Activated CD4-positive, alpha-beta T cell treated with anti-CD3 and anti-CD28 coated beads, Interleukin-2, amount 50 U/mL, for 48 hours (primary cell): ENCODE data around the gene PIK3R3.

ENCODE experiments used
- DNase-seq, 2 experiments: peaks; one replicate each; pipeline ENCODE4 v3.0.0-alpha.2; 2020

The PIK3R3 gene

DNA sequence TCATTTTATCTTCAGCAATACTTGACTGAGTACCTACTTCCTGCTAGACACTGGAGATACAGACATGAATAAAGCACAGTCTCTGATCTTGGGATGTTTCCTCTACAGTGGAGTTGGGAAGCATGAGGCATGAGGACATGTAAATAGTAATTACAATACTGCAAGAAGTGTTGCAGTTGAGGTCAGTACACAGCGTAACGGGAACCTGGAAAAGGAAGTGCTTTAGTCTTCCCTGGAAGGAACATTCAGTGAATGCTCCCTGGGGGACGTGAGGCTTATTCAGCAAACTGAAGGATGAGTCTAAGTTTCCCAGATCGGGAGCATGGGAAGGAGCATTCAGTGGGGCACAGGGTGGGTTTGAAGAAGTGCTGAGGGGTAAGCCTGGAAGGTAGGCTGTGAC lies 112.4 kb downstream of the PIK3R3 start:
- DNase-seq, result no peak

DNA sequence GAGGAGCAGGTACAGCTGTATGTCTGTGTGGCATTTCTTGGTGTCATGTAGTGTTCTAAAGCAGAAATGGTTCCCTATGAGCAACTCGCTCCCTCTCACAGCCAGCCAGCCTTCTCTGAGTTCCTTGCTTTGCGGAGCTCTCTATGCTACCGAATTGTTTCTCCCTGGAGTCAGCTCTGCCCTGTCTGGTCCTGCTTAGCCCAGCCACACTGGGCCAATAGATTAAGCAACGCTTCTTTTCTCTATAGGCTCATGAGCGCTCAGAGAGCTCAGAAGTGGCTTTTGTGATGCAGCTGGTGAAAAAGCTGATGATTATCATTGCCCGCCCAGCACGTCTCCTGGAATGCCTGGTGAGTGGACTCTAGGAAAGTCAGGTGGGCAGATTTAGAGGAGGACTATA lies 113.1 kb downstream of the PIK3R3 start:
- no peak for DNase-seq

DNA sequence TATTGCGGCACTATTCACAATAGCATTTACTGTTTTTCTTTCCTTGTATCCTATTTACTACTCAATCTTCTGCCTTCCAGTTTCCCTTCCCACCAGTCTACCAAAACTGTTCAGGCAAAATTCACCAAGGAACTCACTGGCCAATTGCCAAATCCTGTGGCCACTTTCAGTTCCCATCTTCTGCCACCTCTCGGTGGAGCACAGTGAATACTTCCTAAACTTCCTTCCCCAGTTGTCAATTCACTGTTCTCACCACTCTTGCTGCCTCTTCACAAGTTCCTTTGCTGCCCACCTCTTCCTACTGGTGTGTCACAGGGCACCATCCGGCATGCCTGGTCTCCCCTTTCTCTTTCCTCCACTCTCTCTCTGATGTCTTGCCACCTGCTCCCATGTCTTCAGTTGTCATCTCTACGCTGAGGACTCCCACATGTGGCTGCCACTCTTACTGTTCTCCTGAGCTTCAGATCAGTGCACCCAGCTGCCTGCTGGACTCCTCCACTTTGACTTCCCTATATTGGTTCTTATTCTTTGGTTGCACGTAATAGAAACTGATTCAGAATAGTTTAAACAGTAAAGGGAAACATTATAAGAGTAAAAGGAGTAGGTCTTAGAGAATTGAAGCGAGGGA lies 114.4 kb downstream of the PIK3R3 start:
- DNase-seq, result no peak

DNA sequence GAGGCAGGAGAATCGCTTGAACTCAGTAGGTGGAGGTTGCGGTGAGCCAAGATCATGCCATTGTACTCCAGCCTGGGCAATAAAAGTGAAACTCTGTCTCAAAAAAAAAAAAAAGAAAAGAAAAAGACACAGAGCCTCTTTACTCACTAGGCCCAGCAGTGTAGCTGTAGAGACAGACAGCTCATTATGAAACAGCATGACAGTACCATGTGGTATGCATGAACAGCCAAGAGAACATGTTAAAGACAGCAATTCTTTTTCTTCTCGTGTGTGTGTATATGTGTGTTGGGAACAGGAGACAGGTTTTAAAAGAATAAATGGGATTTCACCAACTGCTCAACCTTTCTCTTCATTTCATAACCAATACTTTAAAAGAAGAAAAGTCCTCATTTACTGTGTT lies 118.8 kb downstream of the PIK3R3 start:
- DNase-seq, result no peak

DNA sequence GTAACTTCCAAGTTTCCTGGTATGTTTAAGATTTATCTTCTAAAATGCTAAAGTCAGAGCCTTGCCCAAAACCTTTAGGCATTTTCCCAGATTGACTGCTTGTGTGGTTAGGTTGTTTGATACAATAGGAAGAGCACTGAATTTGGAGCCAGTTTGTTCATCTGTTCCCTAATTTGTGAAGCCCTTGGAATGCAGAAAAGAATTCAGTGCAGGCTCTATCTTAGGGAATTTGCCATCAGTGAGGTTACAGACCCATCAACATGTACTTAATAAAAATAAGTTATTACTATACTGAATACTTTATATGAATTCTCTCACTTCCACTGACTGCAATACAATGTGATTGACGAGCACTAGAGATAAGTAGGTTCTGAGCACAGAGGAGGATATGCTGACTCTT lies 120.2 kb downstream of the PIK3R3 start:
- DNase-seq, result no peak

DNA sequence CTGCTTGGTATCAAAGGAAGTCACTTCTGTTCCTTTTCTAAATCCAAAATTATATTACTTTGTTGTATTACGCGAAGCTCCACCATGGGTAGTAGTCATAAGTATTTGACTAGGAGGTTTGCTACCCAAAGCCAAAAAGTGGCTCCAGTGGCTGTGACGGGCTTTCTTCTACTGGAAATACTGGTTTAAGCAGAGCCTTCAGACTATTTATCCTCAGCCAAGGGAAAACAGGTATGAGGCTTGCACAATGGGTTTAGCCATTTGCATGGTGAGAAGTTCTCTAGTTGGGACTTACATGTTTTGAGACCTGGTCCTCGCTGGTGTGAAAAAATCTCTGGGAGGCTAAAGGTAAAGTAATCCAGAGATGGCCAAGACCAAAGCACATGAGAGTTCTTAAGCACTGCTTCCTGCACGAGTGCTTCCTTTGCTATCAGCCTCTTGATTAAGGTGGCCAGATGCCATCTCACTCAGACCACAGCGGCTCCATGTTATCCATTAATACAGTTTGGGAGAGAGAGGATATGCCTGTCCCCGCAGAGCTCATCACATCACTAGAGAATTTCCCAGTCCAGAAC lies 121.2 kb downstream of the PIK3R3 start:
- no peak for DNase-seq

DNA sequence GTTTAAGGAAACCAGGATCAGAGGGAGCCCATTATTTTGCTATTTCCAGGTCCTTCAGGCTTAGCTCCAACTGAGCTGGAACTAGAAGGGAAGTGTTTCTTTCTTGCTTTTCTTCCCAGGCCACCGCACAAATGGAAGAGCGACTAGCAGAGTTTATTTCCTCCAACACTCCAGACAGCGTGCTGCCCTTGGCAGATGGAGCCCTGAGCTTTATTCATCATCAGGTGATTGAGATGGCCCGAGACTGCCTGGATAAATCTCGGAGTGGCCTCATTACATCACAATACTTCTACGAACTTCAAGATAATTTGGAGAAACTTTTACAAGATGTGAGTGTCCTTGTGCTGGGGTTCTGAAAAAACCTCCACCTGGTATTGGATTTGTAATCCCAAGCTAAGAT lies 121.8 kb downstream of the PIK3R3 start:
- no peak for DNase-seq

DNA sequence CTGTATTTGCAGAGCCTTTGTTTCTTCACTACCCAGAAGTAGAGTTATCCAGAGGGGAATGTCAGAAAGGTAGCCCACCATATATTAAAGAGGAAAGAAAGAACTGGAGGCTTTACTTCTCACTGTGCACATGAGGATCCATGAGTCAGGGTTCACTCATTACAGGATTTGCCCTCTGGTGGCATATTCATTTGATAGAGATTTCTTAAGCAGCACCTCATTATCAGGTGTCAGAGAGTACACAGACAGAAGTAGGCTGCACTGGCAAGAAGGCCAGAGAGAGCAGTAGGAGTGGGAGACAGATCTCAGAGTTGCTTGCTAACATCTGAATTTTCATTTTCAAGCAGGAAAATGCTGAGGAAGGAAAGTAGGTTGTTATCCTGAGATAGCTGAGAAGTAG lies 123.8 kb downstream of the PIK3R3 start:
- DNase-seq, result no peak

DNA sequence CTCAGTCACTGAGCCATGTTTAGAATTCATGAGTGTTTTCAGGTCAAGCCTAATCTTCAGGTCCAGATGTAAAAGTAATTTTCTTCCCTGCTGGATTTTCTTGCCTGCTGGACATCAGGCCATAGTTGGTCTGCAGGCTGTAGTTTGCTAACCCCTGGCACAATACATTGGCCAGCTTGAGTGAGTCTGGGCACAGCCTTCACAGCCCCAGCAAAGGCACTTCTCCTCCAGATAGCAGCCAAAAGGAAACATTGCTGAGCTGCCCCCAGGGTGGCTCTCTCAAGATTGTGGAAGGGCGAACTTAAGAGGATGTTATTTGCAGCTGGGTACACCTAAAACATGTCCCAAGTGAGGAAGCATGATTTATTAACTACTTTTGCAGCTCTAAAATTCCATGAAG lies 126.8 kb downstream of the PIK3R3 start:
- no peak for DNase-seq

DNA sequence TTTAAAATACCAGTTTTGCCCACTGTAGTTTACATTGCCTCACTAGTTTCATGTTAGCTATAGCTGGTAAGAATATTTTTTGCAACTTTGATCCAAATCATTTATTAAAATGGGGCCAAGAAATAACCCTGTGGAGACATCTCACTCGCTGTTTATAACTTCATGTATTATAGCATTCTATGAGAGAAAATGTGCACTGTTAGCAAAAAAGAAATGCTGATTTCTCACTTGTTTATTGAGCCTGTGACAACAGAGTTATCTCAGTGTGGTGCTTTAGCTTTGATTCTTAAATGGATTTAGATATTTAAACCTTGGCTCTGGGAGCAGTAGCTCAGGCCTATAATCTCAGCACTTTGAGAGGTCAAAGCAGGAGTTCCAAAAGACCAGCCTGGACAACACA lies 127.9 kb downstream of the PIK3R3 start:
- DNase-seq, result no peak

DNA sequence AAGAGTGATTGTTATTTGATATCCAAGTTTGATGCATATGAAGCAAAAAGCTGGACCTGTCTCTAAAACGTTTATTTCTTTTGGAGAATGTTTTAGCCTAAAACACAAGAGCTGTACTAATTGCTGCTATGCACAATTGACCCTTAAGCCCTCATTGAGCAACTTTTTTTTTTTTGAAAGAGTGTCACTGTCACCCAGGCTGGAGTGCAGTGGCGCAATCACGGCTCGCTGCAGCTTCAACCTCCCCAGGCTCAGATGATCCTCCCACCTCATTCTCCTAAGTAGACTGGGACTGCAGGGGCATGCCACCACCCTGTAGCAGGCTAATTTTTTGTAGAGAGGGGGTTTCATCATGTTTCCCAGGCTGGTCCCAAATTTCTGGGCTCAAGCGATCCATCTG lies 129.1 kb downstream of the PIK3R3 start:
- DNase-seq, result no peak

DNA sequence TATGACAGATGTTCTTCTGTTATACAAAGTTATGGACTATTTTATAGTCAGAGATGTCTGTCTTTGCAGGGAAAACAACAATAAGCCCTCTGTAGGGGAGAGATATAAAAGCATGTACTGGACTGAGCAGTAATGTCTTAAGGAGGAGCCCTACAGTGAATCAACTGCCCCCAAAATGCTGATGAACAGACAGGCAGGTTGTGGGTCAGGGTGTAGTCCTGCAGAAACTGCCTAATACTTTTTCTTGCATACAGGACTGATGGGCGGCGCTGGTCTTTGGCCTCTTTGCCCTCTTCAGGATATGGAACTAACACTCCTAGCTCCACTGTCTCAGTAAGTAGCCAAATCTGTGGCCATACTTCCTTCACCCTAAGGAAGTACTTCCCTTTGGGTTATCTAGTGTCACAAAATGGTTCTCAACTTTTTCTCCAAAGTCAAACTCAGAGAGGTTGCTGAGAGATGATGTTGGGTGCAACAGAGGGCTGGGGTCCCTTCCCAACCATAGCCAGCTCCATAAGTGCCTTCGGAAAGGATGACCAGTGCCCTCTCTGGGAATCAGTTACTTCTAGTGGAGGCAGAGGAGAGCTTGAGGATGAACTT lies 129.8 kb downstream of the PIK3R3 start:
- no peak for DNase-seq

DNA sequence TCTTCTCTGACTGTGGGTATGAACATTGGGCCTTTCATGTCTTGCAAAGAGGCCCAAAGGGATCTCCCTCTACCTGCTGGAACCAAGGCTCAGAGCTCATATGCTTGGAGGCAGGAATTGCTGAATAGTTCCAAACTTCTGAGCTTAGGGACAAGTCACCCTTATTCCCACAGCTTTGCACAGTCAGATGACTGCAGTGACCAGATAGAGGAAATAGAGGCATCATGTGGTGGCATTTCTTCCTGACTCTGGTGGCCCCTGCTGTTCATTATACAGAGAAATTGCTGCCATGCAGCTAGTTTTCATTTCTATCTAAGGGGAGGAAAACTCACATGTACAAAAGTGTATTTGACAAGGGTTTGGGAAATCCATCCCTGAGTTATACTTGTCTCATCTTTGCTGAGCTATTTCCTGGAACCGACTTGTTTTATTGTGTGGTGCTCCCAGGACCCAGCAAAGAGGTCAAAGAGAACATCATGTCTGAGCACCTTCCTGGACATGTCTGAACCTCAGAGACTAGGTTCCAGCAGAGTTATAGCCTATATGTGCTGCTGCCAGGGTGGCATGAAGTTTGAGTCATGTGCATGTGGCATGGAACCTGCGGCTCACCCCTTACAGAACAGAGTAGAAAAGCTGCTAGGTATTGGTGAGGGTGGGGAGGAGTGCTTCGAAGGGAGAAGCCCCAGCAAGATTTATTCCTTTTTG lies 131.2 kb downstream of the PIK3R3 start:
- no peak for DNase-seq

DNA sequence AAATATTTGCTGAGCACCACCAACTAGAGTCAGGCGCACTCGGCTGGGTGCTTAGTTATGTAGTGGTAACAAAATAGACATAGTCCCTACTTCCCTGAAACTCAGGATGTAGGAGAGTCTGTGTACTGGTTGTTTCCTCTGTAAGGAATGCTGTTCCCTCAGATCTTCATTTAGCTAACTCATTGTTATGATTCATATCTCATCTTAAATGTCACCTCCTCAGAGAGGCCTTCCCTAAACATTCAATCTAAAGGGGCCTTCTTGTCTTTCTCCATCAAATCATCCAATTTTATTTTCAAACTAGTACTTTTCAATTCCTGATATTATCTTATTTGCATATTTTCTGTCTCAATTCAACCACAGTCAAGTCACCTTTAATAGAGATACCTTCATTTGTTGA lies 132.9 kb downstream of the PIK3R3 start:
- no peak for DNase-seq

DNA sequence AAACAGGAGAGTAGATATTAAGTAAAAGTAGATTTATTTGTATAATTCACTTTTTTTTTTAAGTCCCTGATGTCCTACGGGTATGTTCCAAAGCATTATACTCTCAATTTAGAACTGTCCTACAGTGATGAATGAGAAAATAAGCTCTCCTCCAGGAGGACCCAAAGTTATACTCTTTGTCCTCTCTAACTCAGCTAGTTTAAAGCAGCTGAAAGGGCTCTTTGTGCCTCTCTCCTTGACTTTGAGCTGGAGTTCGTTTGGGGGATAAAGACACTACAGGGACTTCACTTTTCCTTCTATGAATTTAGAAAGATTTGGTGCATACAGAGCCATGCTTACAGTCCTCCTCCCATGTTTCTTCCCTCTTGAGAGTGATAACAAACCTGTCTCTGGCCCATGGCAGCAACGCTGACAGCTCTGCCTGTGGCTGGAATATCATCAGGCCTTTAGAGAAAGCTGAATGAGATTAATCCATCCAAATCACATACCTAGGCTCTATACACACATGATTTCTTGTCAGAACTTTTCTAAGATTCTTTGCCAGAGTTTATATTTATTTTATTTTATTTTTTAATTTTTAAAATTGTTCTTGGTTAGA lies 134.3 kb downstream of the PIK3R3 start:
- DNase-seq, result no peak

DNA sequence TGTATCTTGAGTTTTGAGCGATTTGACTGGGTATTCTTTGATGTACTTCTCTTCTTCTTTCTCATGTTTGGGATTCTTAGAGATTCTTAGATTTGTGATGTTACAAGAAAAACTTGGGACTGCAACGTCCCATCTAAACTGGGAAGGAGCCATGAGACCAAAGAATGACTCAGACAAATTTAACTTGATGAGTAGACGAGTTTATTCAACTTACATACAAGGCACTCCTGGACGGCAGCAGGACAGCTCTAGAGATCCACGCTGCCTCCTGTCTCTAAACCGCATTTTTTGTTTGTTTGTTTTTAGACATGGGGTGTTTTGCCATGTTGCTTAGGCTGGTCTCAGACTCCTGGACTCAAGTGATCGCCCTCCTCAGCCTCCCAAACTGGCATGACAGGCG lies 137.1 kb downstream of the PIK3R3 start:
- no peak for DNase-seq

DNA sequence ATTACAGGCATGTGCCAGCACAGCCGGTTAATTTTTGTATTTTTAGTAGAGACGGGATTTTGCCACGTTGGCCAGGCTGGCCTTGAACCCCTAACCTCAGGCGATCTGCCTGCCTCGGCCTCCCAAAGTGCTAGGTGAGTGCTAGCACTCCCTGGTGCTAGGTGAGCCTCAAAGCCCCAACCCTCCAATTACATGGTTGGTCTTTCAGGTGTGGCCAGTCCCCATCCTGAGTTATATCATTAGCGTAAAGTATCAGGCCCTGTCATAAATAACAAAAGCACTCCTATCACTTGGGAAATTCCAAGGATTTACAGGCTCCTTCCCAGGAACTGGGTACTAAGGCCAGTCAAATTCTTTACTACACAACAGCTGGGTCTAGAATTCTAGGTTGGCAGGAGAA lies 138.0 kb downstream of the PIK3R3 start:
- DNase-seq, result no peak
